Measurements from ENCODE around the gene TMEM74B.
"Not testable (repeated sequence)": the region's sequence is repeated elsewhere in the genome, so short reads cannot be mapped to it uniquely, and the experiment has no call there.

TMEM74B gene

GRCh38 chr20:1180949-1181348 lies 3.8 kb downstream of the TMEM74B start:
- no peak for DNase-seq (ENCODE audit: low read depth in 1 of 2, low spot score in 1 of 2)

GRCh38 chr20:1178623-1179022 lies 6.2 kb downstream of the TMEM74B start:
- DNase-seq (ENCODE audit: low read depth in 1 of 2, low spot score in 1 of 2) = no peak

DNA sequence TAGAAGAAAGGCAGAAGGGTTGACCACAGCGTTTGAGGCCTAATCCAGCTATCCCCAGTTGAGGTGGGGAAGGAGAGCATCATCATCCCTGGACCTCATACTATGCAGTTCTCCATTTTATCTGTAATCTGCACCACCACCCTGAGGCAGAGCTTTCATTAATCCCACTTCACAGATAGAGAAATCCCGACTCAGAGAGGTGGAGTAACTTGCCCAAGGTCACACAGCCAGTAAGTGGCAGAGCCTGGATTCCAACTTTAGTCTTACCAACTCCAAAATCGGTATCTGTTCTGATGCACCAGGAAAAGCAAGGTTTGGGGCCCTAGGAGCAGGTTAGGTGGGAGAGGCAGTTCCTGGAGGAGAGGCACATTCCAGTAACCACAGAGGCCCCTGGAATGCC lies 6.7 kb downstream of the TMEM74B start:
- no peak for DNase-seq (ENCODE audit: low read depth in 1 of 2, low spot score in 1 of 2)

- no peak for DNase-seq (ENCODE audit: low read depth in 1 of 2, low spot score in 1 of 2)
Measured at GRCh38 chr20:1177680-1178079, 7.1 kb downstream of the TMEM74B start.

- no peak for DNase-seq (ENCODE audit: low read depth in 1 of 2, low spot score in 1 of 2)
Measured at GRCh38 chr20:1174787-1175186, 10.0 kb downstream of the TMEM74B start.

DNA sequence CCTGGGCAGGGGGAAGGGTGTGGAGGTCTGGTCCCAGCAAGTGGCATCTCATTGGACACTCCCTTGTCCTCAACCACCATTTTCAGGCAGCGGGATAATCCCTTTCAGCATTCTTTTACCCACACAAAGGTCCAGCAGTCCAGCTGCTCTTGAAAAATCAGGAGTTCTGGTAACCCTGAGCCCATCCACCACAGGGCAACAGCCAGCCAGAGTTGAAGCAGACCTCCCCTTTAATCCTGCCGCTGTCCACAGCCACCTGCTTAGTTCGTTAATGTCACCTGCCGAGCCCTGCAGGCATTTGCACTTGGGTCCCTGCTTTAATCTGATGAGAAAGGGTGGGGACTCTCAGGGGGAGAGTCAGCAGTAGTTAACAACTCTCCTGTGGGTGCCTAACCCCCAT lies 11.1 kb downstream of the TMEM74B start:
- DNase-seq (ENCODE audit: low read depth in 1 of 2, low spot score in 1 of 2) = no peak

DNA sequence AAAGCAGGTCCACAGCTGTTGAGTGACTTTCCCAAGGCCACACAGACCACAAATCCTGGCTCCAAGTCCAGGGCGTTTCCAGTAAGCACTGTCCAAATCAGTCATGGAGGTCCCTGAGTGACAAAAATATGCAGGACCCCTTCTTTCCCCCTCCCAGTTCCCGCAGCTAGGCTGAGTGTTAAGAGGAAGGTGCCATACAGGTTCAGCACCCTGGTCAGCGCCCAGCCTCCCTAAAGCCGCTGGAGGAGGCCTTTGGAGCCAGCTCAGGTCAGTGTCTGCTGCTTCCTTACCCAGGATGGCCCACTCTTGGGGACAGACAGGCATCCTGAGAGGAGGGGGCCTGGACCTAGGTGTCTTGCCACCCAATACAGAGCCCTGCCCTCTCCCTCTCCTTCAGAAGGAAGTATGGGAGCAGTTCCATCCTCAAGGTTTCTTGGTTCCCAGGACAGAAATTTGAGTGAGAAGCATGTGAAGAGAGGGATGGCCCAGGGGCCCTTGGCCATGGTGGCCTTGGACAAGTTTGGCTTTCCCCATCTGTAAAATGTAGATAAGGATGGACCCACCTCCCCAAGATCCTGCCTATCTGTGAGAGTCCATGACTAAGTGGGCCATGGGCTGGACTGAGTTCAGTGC lies 13.2 kb downstream of the TMEM74B start:
- DNase-seq (ENCODE audit: low read depth in 1 of 2, low spot score in 1 of 2) = no peak

DNA sequence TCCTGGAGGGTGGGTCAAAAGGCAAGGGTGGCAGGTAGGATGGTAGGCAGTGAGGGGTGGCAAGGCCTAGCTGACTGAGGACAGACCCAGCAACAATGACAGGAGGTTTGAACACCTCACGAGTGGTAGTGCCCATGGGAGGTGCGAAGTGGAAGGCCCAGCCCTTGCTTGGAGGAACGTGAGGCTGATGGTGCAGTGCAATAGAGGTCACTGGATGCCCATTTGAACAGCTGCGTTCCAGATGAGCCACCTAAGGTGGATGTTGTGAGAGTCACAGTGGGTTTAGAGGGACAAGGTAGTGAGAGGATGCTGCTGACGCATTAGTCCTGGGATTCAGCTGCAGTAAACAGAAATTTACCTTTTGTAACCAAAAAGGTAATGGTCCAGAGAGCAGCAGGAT lies 15.6 kb downstream of the TMEM74B start:
- DNase-seq (ENCODE audit: low read depth in 1 of 2, low spot score in 1 of 2) = no peak

DNA sequence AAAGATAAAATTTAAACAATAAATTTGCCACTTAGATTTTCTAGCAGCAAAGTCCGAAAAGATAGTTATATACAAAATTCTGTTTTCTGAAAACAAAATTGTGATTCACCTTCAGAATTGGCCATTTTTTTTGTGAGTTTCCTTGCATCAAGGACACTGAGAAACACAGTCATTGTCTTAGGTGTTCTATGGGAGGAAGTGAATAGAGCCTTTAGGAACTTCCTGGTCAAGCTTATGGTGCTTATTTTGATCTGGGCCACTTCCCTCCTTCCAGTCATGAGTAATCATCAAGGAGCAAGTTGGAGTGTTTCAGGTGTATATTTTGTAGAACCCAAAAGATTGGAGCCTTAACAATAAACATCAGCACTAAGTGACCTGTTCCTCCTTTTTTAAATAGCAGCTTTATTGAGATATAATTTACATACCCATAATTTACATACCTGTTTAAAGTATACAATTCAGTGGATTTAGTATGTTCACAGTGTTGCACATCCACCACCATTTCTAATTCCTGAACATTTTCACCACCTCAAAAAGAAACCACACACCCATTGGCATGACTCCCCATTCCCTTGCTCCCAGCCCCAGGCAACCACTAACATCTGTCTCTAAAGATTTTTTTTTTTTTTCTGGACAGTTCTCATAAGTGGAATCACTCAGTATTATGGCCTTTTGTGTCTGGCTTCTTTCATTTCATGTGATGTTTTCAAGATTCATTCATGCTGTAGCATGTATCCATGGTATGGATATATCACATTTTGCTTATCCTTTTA lies 17.6 kb downstream of the TMEM74B start:
- DNase-seq (ENCODE audit: low read depth in 1 of 2, low spot score in 1 of 2) = no peak

DNA sequence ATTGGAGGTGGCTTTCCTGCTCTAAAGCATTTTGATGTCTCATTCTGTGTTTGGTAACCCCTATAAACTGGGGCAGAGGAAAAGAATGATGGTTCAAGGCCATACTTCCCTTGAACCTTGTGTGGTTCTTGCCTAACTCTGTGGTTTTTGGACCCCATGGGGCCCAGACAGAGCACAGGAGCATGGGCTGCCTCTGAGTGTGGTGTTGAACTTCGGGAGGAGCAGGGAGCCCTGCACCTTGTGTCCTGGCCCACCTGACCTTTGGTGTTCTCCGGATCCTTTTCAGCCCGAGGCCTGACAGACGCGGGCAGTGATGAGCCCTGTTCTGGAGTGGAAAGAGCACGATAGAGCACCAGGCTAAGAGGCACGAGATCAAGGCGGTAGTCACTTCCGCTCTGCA lies 18.8 kb downstream of the TMEM74B start:
- DNase-seq (ENCODE audit: low read depth in 1 of 2, low spot score in 1 of 2) = no peak

- DNase-seq (ENCODE audit: low read depth in 1 of 2, low spot score in 1 of 2) = no peak
Measured at GRCh38 chr20:1165521-1165920, 19.3 kb downstream of the TMEM74B start.

- no peak for DNase-seq (ENCODE audit: low read depth in 1 of 2, low spot score in 1 of 2)
Measured at GRCh38 chr20:1164871-1165270, 19.9 kb downstream of the TMEM74B start.

GRCh38 chr20:1163653-1164052 lies 21.1 kb downstream of the TMEM74B start:
- DNase-seq (ENCODE audit: low read depth in 1 of 2, low spot score in 1 of 2) = no peak

GRCh38 chr20:1163105-1163504 lies 21.7 kb downstream of the TMEM74B start:
- DNase-seq (ENCODE audit: low read depth in 1 of 2, low spot score in 1 of 2) = no peak

GRCh38 chr20:1160991-1161390 lies 23.8 kb downstream of the TMEM74B start:
- DNase-seq (ENCODE audit: low read depth in 1 of 2, low spot score in 1 of 2) = no peak

- DNase-seq (ENCODE audit: low read depth in 1 of 2, low spot score in 1 of 2) = no peak
Measured at GRCh38 chr20:1160496-1160895, 24.3 kb downstream of the TMEM74B start.

DNA sequence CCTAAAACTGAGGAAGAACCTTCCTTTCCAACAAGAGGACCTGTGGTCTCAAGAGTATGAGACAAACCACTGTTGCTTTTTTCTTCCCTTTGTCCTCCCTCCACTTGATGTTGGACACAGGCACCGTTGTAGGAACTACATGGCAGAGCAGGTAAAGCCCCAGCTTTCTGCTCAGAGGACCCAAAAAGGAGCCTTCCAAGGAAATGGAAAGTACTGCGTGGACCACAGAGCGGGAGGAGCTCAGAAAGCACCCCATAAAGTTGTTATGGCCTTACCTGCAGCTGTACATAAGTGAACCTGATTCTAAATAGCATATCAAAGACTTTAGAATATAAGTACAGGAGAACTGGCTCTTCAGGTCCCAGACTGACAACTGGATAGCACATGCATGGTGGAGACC lies 29.4 kb downstream of the TMEM74B start:
- DNase-seq (ENCODE audit: low read depth in 1 of 2, low spot score in 1 of 2) = no peak

DNA sequence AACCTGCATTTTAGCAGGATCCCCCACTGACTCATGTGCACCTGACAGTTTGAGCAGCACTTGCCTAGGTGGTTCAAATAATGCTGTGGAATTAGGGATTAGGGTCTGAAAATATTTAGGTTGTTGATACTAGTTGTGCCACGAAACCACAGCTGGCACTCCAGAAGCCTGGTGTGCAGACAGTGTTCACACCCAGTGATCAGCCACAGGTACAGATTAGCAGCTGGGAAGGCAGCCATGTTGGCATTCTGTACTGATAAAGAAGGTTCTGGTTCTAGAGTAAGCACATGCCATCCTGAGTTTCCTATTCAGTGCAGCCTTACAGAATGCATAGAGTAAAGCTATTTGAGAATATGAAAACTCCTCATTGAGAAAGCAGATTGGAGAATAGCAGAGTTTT lies 30.1 kb downstream of the TMEM74B start:
- DNase-seq (ENCODE audit: low read depth in 1 of 2, low spot score in 1 of 2) = no peak

DNA sequence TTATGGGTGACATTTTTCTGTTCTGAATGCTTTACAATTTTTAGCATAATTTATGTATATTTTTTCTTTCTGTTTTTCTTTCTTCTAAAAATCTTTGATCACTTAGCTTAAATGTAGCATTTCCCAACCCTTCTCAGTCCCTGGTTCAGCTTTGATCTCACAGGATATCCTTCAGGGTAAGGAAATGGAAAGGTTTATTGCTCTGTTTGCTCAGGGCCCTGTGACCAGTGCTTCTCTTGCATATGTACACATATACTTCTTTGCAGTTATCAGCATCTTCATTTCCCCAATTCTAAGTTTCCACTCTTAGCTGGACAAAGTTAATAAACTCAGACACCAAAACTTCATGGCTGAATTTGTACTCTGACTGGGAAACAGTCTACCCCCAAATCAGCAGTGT lies 30.6 kb downstream of the TMEM74B start:
- DNase-seq (ENCODE audit: low read depth in 1 of 2, low spot score in 1 of 2) = no peak

GRCh38 chr20:1150968-1151367 lies 33.8 kb downstream of the TMEM74B start:
- DNase-seq (ENCODE audit: low read depth in 1 of 2, low spot score in 1 of 2) = no peak

DNA sequence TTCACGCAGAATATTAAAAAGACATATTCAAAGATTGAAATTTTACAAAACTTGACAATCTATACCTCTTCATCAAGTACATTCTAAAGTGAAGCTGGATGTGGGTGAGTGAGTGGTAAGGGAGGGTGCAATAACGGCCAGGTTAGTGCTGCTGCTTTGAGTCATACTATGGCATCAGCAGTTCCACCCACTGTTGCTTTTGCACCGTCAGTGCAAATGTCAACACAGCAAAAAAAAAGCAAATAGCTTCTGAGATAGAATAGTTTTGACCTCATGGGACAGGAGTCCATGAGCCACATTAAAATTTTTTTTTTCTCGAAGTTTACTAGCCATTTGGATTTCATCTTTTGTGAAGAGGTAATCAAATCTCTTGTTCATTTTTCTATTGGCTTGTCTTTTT lies 34.6 kb downstream of the TMEM74B start:
- no peak for DNase-seq (ENCODE audit: low read depth in 1 of 2, low spot score in 1 of 2)

DNA sequence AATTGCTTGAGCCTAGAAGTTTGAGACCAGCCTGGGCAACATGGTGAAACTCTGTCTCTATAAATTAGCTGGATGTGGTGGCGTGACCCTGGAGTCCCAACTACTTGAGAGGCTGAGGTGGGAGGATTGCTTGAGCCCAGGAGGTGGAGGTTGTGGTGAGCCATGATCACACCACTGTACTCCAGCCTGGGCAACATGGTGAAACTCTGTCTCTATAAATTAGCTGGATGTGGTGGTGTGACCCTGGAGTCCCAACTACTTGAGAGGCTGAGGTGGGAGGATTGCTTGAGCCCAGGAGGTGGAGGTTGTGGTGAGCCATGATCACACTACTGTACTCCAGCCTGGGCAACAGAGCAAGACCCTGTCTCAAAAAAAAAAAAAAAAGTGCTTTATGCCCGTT lies 35.0 kb downstream of the TMEM74B start:
- DNase-seq (ENCODE audit: low read depth in 1 of 2, low spot score in 1 of 2) = not testable (repeated sequence)

- no peak for DNase-seq (ENCODE audit: low read depth in 1 of 2, low spot score in 1 of 2)
Measured at GRCh38 chr20:1146957-1147356, 37.8 kb downstream of the TMEM74B start.

Measured in stimulated activated CD4-positive, alpha-beta T cell treated with anti-CD3 and anti-CD28 coated beads, Interleukin-15, amount 100 ng/mL, for 1 hour (primary cell).